Osteocyte (in vitro differentiated cells): Measurements from ENCODE around the gene GRB14. TPM values are rescaled to one million over a fixed set of nuclear protein-coding genes. Genes with fewer than 3 reads are reported as not detected.

Experiments used
- DNase-seq: peaks from one replicate; pipeline ENCODE4 v3.0.0; 2021; ENCODE audit warnings: mixed read lengths; ENCODE audit not compliant: unreplicated experiment; ENCODE audit errors: extremely low spot score
- H3K27ac Mint-ChIP-seq: one replicate; pipeline ENCODE4 v1.8.0; 2021; ENCODE audit warnings: mild to moderate bottlenecking, mixed read lengths; ENCODE audit not compliant: unreplicated experiment
- H3K27me3 Mint-ChIP-seq: one replicate; pipeline ENCODE4 v1.8.0; 2021; ENCODE audit warnings: mixed read lengths; ENCODE audit not compliant: unreplicated experiment
- H3K36me3 Mint-ChIP-seq: one replicate; pipeline ENCODE4 v1.8.0; 2021; ENCODE audit warnings: mixed read lengths; ENCODE audit not compliant: unreplicated experiment
- H3K4me1 Mint-ChIP-seq: one replicate; pipeline ENCODE4 v1.8.0; 2021; ENCODE audit warnings: mixed read lengths; ENCODE audit not compliant: unreplicated experiment
- H3K4me3 Mint-ChIP-seq: one replicate; pipeline ENCODE4 v1.8.0; 2021; ENCODE audit warnings: mild to moderate bottlenecking, moderate library complexity, mixed read lengths; ENCODE audit not compliant: unreplicated experiment
- H3K9me3 Mint-ChIP-seq: one replicate; pipeline ENCODE4 v1.8.0; 2021; ENCODE audit warnings: mixed read lengths; ENCODE audit not compliant: unreplicated experiment
- CTCF ChIP-seq: fragments of 200-600 bp; sonication (generic); IDR thresholded peaks from 2 replicates; pipeline ENCODE4 v1.5.0; 2021; ENCODE audit warnings: antibody characterized with exemption, mild to moderate bottlenecking, moderate library complexity
- total RNA-seq: library from RNA; stranded (reverse); gene quantifications from 2 replicates; pipeline ENCODE4 v1.2.1, GENCODE V29; 2021

GRB14 gene
- total RNA-seq, 1 donor from 2014 or later, result 0.83 TPM

DNA sequence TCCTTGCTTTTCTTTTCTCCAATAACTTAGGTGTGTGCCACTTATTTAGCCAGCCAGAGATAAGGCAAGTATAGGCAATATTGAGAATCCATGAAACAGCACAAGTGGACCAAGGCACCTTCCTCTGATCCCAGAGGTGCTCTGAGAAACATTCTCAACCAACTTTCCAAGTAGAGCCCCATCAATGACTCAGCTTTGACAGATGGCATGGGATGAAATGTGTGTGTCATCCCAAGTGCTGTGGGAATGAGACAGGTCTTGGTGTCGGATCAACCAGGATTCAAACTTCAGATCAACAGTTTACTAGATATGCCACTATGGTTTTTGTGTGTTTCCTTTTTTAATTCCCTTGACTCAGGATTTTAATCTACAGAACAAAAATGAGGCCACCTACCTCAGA, 164.0 kb downstream of the GRB14 start:
- no peak for TF ChIP-seq CTCF
- no peaks in the 10 kb centered on the region for H3K4me1 Mint-ChIP-seq
- H3K36me3 Mint-ChIP-seq, result no peaks in the 10 kb centered on the region
- no peak for DNase-seq
- H3K27me3 Mint-ChIP-seq, result peaks cover 5% of the 10 kb centered on the region
- no peak overlapping the region for H3K27ac Mint-ChIP-seq
- H3K9me3 Mint-ChIP-seq, result no peaks in the 10 kb centered on the region
- H3K4me3 Mint-ChIP-seq, result no peak overlapping the region

DNA sequence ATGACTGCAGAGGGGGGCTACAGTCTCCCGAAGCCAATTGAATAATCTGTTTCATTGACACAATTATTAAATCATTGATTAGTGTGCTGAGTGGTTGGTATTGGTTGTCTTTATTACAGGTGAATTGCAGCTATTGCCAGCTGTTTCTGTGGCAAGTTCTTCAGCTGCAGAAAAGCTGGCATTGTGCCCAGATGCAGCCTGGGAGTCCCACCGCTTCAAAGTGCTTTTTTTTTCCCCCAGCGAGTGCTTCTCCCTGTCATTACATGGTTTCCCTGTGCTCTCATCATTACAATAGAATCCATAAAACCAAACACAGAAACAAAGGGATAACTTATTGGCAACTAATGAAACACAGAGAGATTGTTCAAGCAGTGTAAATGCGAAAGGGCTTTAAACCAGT, 164.7 kb downstream of the GRB14 start:
- TF ChIP-seq CTCF, result no peak
- Mint-ChIP-seq H3K9me3 (no peaks in the 10 kb centered on the region), H3K4me1 (no peaks in the 10 kb centered on the region), H3K4me3 (no peak overlapping the region), H3K36me3 (no peaks in the 10 kb centered on the region), H3K27ac (no peak overlapping the region), H3K27me3 (peaks cover 5% of the 10 kb centered on the region)
- DNase-seq, result no peak

DNA sequence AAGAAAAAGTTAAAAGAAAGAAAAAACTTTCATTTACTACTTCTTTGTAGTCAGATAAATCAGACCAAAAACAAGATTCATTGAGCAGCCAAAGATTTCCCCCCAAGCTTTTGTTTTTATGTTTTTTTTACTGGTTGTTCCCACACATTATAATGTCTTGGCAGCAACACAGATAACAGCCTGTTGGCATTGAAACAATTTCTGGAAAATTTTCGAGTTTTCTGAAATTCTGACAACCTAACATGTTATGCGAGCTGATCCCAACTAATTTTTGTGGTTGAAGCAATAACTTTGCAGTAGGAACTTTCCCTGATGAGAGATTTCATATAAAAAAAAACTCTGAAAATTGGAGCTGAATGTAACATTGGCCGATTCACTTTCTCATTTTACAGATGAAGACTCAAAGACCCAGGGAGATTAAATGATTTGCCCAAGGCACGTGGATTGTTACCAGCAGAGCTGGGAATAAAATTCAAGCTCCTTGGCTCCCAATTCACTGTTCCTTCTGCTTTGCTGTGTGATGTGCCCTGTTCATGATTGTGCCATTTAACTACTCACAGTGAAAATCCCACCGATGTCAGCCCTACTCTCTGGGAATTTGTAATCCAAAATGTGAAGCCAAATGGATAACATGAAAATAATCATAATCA, 167.5 kb downstream of the GRB14 start:
- H3K27ac Mint-ChIP-seq, result no peak overlapping the region
- H3K36me3 Mint-ChIP-seq, result no peaks in the 10 kb centered on the region
- TF ChIP-seq CTCF, result no peak
- no peaks in the 10 kb centered on the region for H3K4me1 Mint-ChIP-seq
- H3K4me3 Mint-ChIP-seq, result no peak overlapping the region
- no peak for DNase-seq
- peaks cover 5% of the 10 kb centered on the region for H3K27me3 Mint-ChIP-seq
- no peaks in the 10 kb centered on the region for H3K9me3 Mint-ChIP-seq

DNA sequence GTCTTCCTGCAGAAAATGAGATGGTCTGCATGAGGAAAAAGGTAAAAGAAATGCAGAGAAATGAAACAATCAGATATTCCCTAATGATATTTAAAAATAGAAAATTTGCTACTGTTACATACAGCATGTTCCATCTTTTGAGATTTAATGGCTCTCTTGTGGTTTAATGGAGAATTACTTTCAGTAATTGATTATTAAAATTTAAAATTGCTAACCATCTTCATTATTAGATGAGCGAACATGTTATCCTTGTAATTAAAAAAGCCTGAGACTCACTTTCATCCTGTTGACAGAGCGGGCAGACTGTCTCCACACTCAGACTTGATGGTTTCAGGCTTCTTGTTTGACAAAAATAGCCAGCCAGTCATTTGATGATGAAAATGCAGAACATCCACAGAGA, 171.0 kb downstream of the GRB14 start:
- Mint-ChIP-seq H3K4me1 (no peaks in the 10 kb centered on the region), H3K9me3 (no peaks in the 10 kb centered on the region), H3K4me3 (no peak overlapping the region), H3K27me3 (peaks cover 5% of the 10 kb centered on the region), H3K36me3 (no peaks in the 10 kb centered on the region), H3K27ac (no peak overlapping the region)
- TF ChIP-seq CTCF, result no peak
- no peak for DNase-seq

- Mint-ChIP-seq H3K36me3 (no peaks in the 10 kb centered on the region), H3K4me1 (no peaks in the 10 kb centered on the region), H3K27me3 (peaks cover 5% of the 10 kb centered on the region), H3K9me3 (no peaks in the 10 kb centered on the region), H3K4me3 (no peak overlapping the region), H3K27ac (no peak overlapping the region)
- DNase-seq, result no peak
- no peak for TF ChIP-seq CTCF
These were observed 171.6 kb downstream of the GRB14 start for GRCh38 chr2:164449706-164450105.
